ENCODE data around the gene PLEKHM2.

The PLEKHM2 gene

GRCh38 chr1:15719381-15720120, 35.4 kb downstream of the PLEKHM2 start:
- DNase-seq (ENCODE audit: low read depth, low spot score) = no peak
- no peak overlapping the region for H3K4me3 ChIP-seq (ENCODE audit: low read length)

DNA sequence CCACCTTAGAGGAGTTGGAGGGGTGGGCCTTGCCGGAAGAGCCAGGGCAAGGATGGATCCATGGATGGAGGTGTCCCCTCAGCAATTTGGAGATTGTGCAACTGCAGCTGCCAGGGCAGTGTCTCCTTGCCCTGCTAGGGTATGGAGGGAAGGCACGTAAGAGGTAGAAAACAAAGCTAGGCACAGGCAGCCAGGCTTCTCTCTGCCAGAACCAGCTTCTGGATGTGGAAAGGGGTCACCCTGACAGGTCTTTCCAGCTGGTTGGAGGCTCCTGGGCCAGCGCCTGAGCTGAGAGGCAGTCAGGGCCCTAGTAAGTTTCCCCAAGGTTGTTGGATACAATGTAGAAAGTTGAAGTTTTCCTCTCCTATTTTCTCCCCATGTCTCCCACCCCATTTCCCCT, 36.7 kb downstream of the PLEKHM2 start:
- no peak for DNase-seq (ENCODE audit: low read depth, low spot score)
- no peak overlapping the region for H3K4me3 ChIP-seq (ENCODE audit: low read length)

DNA sequence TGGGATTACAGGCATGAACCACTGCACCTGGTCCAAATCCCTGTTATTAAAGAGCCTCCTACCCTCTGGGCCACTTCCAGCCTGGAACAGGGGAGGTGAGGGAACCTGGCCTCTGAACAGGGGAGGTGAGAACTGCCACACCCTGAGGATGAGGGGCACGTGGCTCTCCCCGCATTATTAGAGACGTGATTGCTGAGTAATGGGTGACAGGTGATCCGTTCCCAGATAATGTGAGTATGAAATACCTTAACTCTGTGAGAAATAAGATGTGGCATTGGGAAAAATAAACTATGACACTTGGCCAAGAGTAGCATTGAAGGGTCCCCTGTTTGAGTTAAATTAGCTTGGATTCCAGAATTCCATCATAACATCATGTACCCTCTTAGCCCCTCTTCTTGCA, 38.3 kb downstream of the PLEKHM2 start:
- no peak overlapping the region for H3K4me3 ChIP-seq (ENCODE audit: low read length)
- no peak for DNase-seq (ENCODE audit: low read depth, low spot score)

GRCh38 chr1:15722836-15723532, 38.9 kb downstream of the PLEKHM2 start:
- H3K4me3 ChIP-seq (ENCODE audit: low read length) = no peak overlapping the region
- DNase-seq (ENCODE audit: low read depth, low spot score) = no peak

DNA sequence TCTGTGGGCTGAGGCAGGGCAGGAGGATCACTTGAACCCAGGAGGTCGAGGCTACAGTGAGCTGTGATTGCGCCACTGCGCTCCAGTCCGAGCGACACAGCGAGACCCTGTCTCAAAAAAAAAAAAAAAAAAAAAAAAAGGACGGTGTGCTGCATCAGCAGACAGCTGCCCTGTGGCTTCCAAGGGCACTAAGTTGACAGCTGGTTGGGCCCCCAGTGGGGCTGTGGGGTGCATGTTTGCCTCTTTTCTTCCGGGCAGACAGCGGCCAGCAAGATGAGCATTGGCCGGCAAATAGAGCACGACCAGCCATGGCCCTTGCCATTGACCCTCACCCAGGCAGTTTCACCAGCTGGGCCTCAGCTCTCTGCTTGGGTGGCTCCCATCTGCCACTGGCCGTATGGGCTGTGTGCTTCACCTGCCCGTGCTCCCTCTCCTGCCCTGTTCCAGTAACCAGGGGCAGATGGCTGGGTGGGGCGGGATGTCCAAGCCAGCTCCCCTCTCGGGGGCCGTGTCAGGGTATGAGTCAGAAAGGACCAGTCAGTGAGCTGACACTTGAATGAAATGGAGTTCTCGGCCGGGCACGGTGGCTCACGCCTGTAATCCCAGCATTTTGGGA, 39.6 kb downstream of the PLEKHM2 start:
- no peak overlapping the region for H3K4me3 ChIP-seq (ENCODE audit: low read length)
- DNase-seq (ENCODE audit: low read depth, low spot score) = no peak

DNA sequence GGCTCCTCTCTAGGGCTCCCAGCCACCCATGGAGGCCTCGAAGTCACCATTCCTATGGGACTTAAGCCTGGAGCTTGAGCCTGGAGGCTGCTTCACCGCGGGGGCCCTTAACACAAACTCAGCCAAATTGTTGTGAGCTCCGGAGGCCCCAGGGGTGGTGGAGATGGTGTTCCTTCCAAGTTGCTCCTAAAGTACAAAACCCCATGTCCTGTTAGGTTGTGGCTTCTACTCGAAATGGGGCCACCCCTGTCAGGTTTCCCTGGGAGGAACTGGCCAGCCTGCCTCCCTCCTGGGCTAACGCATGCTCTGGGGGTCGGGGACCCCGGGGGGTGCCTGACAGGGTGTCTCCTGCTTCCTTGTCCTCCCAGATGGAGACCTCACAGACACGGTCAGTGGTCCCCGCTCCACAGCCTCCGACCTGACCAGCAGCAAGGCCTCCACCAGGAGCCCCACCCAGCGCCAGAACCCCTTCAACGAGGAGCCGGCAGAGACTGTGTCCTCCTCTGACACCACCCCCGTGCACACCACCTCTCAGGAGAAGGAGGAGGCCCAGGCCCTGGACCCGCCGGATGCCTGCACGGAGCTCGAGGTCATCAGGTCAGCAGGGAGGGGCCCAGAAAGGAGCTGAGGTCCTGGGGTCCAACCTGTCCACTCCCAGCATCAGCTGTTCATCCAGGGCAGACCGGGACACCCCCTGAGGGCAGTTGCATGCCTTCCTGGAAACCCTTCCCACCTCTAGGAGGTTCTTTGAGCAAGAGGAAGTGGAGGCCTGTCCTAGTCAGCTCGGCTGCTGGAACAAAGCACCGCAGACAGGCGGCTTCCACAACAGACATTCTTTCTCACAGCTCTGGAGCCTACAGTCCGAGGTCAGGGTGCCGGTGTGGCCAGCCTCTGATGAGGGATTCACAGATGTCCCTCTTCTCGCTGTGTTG, 41.1 kb downstream of the PLEKHM2 start:
- no peak overlapping the region for H3K4me3 ChIP-seq (ENCODE audit: low read length)
- no peak for DNase-seq (ENCODE audit: low read depth, low spot score)

- no peak for DNase-seq (ENCODE audit: low read depth, low spot score)
- H3K4me3 ChIP-seq (ENCODE audit: low read length) = no peak overlapping the region
Measured at GRCh38 chr1:15726508-15726907, 42.4 kb downstream of the PLEKHM2 start.

GRCh38 chr1:15727021-15727420, 42.9 kb downstream of the PLEKHM2 start:
- DNase-seq (ENCODE audit: low read depth, low spot score) = no peak

GRCh38 chr1:15727424-15727823, 43.3 kb downstream of the PLEKHM2 start:
- DNase-seq (ENCODE audit: low read depth, low spot score) = no peak
- no peak overlapping the region for H3K4me3 ChIP-seq (ENCODE audit: low read length)

More at GRCh38 chr1:15727021-15727420, 42.9 kb downstream of the PLEKHM2 start:
- no peak overlapping the region for H3K4me3 ChIP-seq (ENCODE audit: low read length)

DNA sequence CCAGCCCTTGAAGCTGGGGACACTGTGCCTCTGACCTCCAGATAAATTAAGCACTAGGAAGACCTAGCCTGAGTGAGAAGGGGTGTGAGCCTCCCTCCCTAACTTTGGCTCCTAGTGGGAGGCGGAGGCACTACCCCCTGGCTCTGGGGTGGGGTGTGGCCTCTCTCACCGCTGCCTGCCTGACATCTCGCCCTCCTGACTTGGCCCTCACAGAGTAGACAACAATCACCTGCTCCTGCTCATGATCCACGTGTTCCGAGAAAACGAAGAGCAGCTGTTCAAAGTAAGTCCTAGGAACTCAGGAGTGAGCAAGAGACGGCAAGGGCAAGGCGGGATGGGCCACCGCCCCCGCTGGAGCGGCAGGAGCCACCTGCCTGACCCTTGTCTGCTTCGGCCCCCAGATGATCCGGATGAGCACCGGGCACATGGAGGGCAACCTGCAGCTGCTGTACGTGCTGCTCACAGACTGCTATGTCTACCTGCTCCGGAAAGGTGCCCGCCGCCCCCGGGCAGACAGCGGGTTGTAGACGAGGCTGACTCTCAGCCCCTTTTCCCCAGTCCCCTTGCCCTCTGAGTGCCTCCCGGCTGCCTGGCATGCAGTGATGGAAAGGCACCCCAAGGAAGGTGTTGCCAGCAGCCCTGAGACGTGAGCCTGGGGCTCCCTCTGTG, 43.9 kb downstream of the PLEKHM2 start:
- no peak for DNase-seq (ENCODE audit: low read depth, low spot score)
- no peak overlapping the region for H3K4me3 ChIP-seq (ENCODE audit: low read length)

GRCh38 chr1:15728937-15729657, 45.0 kb downstream of the PLEKHM2 start:
- no peak for DNase-seq (ENCODE audit: low read depth, low spot score)
- H3K4me3 ChIP-seq (ENCODE audit: low read length) = no peak overlapping the region

- H3K4me3 ChIP-seq (ENCODE audit: low read length) = no peak overlapping the region
- DNase-seq (ENCODE audit: low read depth, low spot score) = no peak
Measured at GRCh38 chr1:15730423-15730822, 46.3 kb downstream of the PLEKHM2 start.

GRCh38 chr1:15730936-15731335, 46.8 kb downstream of the PLEKHM2 start:
- no peak overlapping the region for H3K4me3 ChIP-seq (ENCODE audit: low read length)
- DNase-seq (ENCODE audit: low read depth, low spot score) = no peak

DNA sequence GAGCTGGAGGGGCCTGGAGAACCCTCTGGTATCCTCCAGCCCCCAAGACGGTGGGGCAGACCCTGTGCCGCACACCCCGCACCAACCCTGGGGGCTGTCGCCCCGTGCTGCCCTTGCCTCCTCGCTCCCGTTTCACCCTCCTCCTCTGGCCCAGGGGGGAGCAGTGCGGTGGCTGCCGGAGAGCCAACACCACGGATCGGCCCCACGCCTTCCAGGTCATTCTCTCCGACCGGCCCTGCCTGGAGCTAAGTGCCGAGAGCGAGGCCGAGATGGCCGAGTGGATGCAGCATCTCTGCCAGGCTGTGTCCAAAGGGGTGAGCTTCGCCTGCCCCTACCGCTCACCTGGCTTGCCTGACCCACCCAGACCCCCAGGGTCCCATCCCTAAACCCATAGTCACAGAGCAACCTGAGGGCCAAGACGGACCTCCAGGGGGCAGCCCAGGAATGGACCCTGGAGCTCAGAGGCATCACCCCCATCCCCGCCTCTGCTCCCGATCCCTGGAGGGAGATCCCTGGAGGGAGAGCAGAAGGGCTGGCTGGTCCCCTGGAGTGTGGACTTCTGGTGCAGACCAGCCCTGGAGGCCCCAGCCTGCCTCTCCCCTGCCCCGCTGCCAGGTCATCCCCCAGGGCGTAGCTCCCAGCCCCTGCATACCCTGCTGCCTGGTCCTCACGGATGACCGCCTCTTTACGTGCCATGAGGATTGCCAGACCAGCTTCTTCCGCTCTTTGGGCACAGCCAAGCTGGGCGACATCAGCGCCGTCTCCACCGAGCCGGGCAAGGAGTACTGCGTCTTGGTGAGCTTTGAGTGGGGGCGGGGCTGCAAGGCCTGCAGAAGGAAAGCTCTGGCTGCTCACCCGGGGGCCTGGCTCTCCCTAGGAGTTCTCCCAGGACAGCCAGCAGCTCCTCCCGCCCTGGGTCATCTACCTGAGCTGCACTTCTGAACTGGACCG, 47.9 kb downstream of the PLEKHM2 start:
- no peak overlapping the region for H3K4me3 ChIP-seq (ENCODE audit: low read length)
- no peak for DNase-seq (ENCODE audit: low read depth, low spot score)

GRCh38 chr1:15732686-15733081, 48.6 kb downstream of the PLEKHM2 start:
- DNase-seq (ENCODE audit: low read depth, low spot score) = no peak
- no peak overlapping the region for H3K4me3 ChIP-seq (ENCODE audit: low read length)

- no peak for DNase-seq (ENCODE audit: low read depth, low spot score)
- H3K4me3 ChIP-seq (ENCODE audit: low read length) = no peak overlapping the region
Measured at GRCh38 chr1:15733218-15733725, 49.2 kb downstream of the PLEKHM2 start.

- no peak for DNase-seq (ENCODE audit: low read depth, low spot score)
- no peak overlapping the region for H3K4me3 ChIP-seq (ENCODE audit: low read length)
Measured at GRCh38 chr1:15733726-15734226, 49.7 kb downstream of the PLEKHM2 start.

Measured in Jurkat, Clone E6-1 (cell line).